B cell (primary cell): ENCODE results near the gene FCSK. TPM values are rescaled to one million over a fixed set of nuclear protein-coding genes. Genes with fewer than 3 reads are reported as not detected.
A peak's percentile ranks its signal among the peaks of the same experiment; 100 is the strongest.

Source experiments
- ATAC-seq: fragments of 200-7000 bp; cut with Tn5 transposase; one replicate; pipeline ENCODE4 v1.10.0; 2021; ENCODE audit warnings: low read depth, mild to moderate bottlenecking, moderate number of reproducible peaks, moderate library complexity
- CTCF ChIA-PET: fragments of 350-600 bp; sonication (Branson Sonifier 250); formaldehyde crosslinking; loops from one replicate; lab custom pipeline; 2021; ENCODE audit warnings: antibody characterized with exemption, inconsistent platforms; lab: Charles Lee
- POLR2A ChIA-PET: fragments of 350-600 bp; sonication (Branson Sonifier 250); formaldehyde crosslinking; loops from one replicate; lab custom pipeline; 2021; ENCODE audit warnings: antibody characterized with exemption; lab: Charles Lee
- DNase-seq: peaks from one replicate; pipeline ENCODE4 v3.0.0; 2013
- H2AFZ ChIP-seq: 2 replicates; pipeline ENCODE4 v1.6.1; 2012; ENCODE audit warnings: mild to moderate bottlenecking, low read depth, low read length; ENCODE audit not compliant: insufficient read depth, poor library complexity, severe bottlenecking
- H3K27ac ChIP-seq, 2 donors: 1 replicate in 1 of 2; 2 replicates in 1 of 2; pipeline ENCODE4 v1.5.1; 2012 to 2013; ENCODE audit warnings: low read length in 2 of 2, mild to moderate bottlenecking in 2 of 2, moderate library complexity in 1 of 2
- H3K27me3 ChIP-seq, 4 experiments: fragments of 200-600 bp in 1 of 4; sonication (generic) in 1 of 4; replicated peaks in 1 of 4; 1 replicate in 2 of 4; 2 replicates in 2 of 4; pipeline versions ENCODE4 v1.6.1 to v1.7.0; 2013 to 2016; ENCODE audit warnings: low read length in 3 of 4, mild to moderate bottlenecking in 2 of 4, mixed read lengths in 1 of 4, moderate library complexity in 1 of 4; ENCODE audit not compliant: insufficient read depth in 4 of 4, control insufficient read depth in 3 of 4; ENCODE audit errors: control extremely low read depth in 1 of 4
- H3K36me3 ChIP-seq, 2 experiments: replicated peaks in 1 of 2; 1 replicate in 1 of 2; 2 replicates in 1 of 2; pipeline versions ENCODE4 v1.6.1 to v1.7.1; 2013; ENCODE audit warnings: low read length in 1 of 2; ENCODE audit not compliant: insufficient read depth in 2 of 2, control insufficient read depth in 1 of 2; ENCODE audit errors: control extremely low read depth in 1 of 2, extremely low read depth in 1 of 2
- H3K4me1 ChIP-seq, 2 donors: fragments of 200-600 bp in 1 of 2; sonication (generic) in 1 of 2; 1 replicate in 1 of 2; 2 replicates in 1 of 2; pipeline versions ENCODE4 v1.5.1 to v1.6.1; 2013 to 2017; ENCODE audit warnings: low read length in 2 of 2; ENCODE audit not compliant: control insufficient read depth in 2 of 2, insufficient read depth in 2 of 2
- H3K4me2 ChIP-seq: replicated peaks from 2 replicates; pipeline ENCODE3; 2012; ENCODE audit warnings: mild to moderate bottlenecking, low read depth, low read length; ENCODE audit not compliant: poor library complexity, severe bottlenecking
- H3K4me3 ChIP-seq, 5 experiments: fragments of 200-600 bp in 1 of 5; sonication (generic) in 1 of 5; 1 replicate in 3 of 5; 2 replicates in 2 of 5; pipeline versions ENCODE4 v1.5.1 to v1.7.0; 2011 to 2016; ENCODE audit warnings: low read length in 4 of 5, mild to moderate bottlenecking in 4 of 5, low read depth in 2 of 5, control low read depth in 1 of 5, moderate library complexity in 1 of 5; ENCODE audit not compliant: insufficient read depth in 1 of 5; ENCODE audit errors: control extremely low read depth in 1 of 5, extremely low read depth in 1 of 5
- H3K79me2 ChIP-seq: fragments of 200-600 bp; sonication (generic); one replicate; pipeline ENCODE4 v1.6.0; 2016; ENCODE audit warnings: low read length; ENCODE audit not compliant: control insufficient read depth, insufficient read depth
- H3K9ac ChIP-seq: fragments of 200-600 bp; sonication (generic); 2 replicates; pipeline ENCODE4 v1.6.1; 2017; ENCODE audit warnings: mild to moderate bottlenecking, low read length, moderate library complexity
- H3K9me3 ChIP-seq, 3 donors: one replicate each; pipeline versions ENCODE4 v1.6.1 to v1.7.1; 2013; ENCODE audit warnings: low read length in 2 of 3; ENCODE audit not compliant: control insufficient read depth in 2 of 3, insufficient read depth in 1 of 3; ENCODE audit errors: control extremely low read depth in 1 of 3
- H4K20me1 ChIP-seq: 2 replicates; pipeline ENCODE4 v1.6.0; 2012; ENCODE audit warnings: mild to moderate bottlenecking, low read length; ENCODE audit not compliant: insufficient read depth, control insufficient read depth, poor library complexity, severe bottlenecking
- H3K27ac Mint-ChIP-seq: one replicate; pipeline ENCODE4 v1.8.0; 2021; ENCODE audit warnings: mixed read lengths
- H3K27me3 Mint-ChIP-seq: one replicate; pipeline ENCODE4 v1.8.0; 2021; ENCODE audit warnings: mixed read lengths
- H3K4me1 Mint-ChIP-seq: one replicate; pipeline ENCODE4 v1.8.0; 2021; ENCODE audit warnings: mixed read lengths
- H3K4me3 Mint-ChIP-seq: one replicate; pipeline ENCODE4 v1.8.0; 2021; ENCODE audit warnings: mixed read lengths
- H3K9me3 Mint-ChIP-seq: one replicate; pipeline ENCODE4 v1.8.0; 2022; ENCODE audit warnings: mixed read lengths; ENCODE audit not compliant: insufficient read depth
- EZH2 ChIP-seq: IDR thresholded peaks from 2 replicates; pipeline ENCODE4 v1.6.1; 2012; ENCODE audit warnings: borderline replicate concordance, low read depth, mild to moderate bottlenecking, moderate library complexity, low read length; ENCODE audit not compliant: insufficient read depth, poor library complexity, severe bottlenecking
- WGBS: methylation state at CpG from one replicate; pipeline ENCODE4 v1.1.5; 2013; ENCODE audit warnings: missing lambda C conversion rate; ENCODE audit not compliant: insufficient coverage; 5-methylcytosine and 5-hydroxymethylcytosine counted together
- intact Hi-C: fragments of 100-400 bp; cut with micrococcal nuclease; formaldehyde crosslinking; loops from one replicate; pipeline ENCODE4 v1.10.0; 2022
- polyA plus RNA-seq: library from polyadenylated mRNA; depleted of rRNA; stranded (reverse); fragments of >200 nt; gene quantifications from 2 replicates; pipeline ENCODE4 v1.2.3, GENCODE V29; 2012
- total RNA-seq, 2 donors: library from RNA; stranded (reverse); fragments of 120-200 nt in 1 of 2; gene quantifications; 1 replicate in 1 of 2; 2 replicates in 1 of 2; pipeline versions ENCODE4 v1.2.3 to v1.2.4, GENCODE V29; 2013 to 2022
- TF ChIP-seq, protein P1 (sequence below): fragments of 200-600 bp; IDR thresholded peaks from one replicate; pipeline ENCODE4 v1.8.0; 2022; ENCODE audit warnings: antibody characterized with exemption, mild to moderate bottlenecking

FCSK gene
- total and polyA plus RNA-seq, 2 donors (not counting 1 experiment from before 2014, with no cell fraction given), result 19.4 to 24.8 TPM

DNA sequence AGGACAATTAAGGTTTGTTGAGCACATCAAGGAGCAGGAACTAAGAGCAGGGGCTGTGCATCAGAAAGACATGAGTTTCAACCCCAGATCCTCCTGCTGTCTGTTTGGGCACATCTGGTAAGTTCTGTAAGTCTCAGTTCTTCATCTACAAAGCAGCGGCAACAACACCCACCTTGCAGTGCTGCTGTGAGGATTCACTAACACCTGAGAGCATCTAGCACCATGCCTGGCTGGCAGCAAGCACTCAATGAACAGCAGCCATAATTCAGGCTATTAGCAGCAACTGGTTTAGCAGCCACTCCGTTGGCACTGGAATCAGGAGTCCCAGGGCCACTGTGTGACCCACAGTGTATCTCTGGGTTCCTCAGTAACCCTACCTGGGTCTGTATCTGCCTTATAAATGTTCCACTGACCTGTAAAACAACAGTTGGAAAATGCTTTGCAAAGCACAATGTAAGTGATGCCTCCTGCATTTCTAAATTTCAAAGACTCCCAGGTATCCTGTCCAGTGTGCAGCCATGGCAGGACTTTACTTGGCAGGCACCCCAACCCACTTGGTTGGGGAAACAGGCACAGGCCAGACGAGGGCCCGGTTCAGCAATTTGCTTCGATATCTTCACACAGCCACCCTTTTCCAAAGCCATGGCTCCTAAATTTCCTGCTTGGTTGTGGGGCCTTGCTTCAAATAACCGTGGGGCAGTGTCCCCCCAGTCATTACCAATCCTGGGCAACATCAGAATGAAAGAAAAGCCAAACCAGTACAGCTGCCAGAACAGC lies 19.7 kb upstream of the FCSK start:
- H3K4me3 Mint-ChIP-seq, result peak overlapping the region; percentile 34
- WGBS, result 82% methylated on average over 5 of the region's 6 CpGs

More for the DNA sequence above, 19.7 kb upstream of the FCSK start:
- no peaks in the 10 kb centered on the region for H3K9me3 ChIP-seq
- Mint-ChIP-seq H3K27ac (peak overlapping the region; percentile 59), H3K4me1 (peaks cover 78% of the 10 kb centered on the region), H3K9me3 (no peaks in the 10 kb centered on the region), H3K27me3 (no peaks in the 10 kb centered on the region)
- no peak overlapping the region for H3K4me3 ChIP-seq
- peaks cover 0 to 2% of the 10 kb centered on the region in 2 experiments for H3K36me3 ChIP-seq
- H3K27me3 ChIP-seq, result no peaks in the 10 kb centered on the region
- peaks cover 73 to 80% of the 10 kb centered on the region in 2 donors for H3K4me1 ChIP-seq
- no peak overlapping the region for H3K9ac ChIP-seq
- TF ChIP-seq, protein P1, sequence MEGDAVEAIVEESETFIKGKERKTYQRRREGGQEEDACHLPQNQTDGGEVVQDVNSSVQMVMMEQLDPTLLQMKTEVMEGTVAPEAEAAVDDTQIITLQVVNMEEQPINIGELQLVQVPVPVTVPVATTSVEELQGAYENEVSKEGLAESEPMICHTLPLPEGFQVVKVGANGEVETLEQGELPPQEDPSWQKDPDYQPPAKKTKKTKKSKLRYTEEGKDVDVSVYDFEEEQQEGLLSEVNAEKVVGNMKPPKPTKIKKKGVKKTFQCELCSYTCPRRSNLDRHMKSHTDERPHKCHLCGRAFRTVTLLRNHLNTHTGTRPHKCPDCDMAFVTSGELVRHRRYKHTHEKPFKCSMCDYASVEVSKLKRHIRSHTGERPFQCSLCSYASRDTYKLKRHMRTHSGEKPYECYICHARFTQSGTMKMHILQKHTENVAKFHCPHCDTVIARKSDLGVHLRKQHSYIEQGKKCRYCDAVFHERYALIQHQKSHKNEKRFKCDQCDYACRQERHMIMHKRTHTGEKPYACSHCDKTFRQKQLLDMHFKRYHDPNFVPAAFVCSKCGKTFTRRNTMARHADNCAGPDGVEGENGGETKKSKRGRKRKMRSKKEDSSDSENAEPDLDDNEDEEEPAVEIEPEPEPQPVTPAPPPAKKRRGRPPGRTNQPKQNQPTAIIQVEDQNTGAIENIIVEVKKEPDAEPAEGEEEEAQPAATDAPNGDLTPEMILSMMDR, result no peak
- TF ChIP-seq EZH2, result no peak
- DNase-seq (no peak), ATAC-seq (no peak)
- POLR2A ChIA-PET, result interaction anchor here (1.0 kb wide), 2 partner anchors 31 to 42 kb away, joined by 3 to 6 read pairs; no protein-coding TSS in a partner anchor
- intact Hi-C loops, result no loop called here
- no peak overlapping the region for H2AFZ ChIP-seq
- H3K27ac ChIP-seq, result peak overlapping the region in 1 of 2 donors; percentile 34
- peaks cover 56% of the 10 kb centered on the region for H3K79me2 ChIP-seq
- peaks cover 19% of the 10 kb centered on the region for H4K20me1 ChIP-seq
- CTCF ChIA-PET, result interaction anchor here (1.6 kb wide), 1 partner anchor 13 kb away, joined by 3 read pairs; no protein-coding TSS in a partner anchor
- peak overlapping the region; percentile 13 for H3K4me2 ChIP-seq
